Parathyroid adenoma (tissue), 2 donors: ENCODE results near the gene LDLRAP1.

Source experiments
- H2AFZ ChIP-seq: fragments of 300-600 bp; sonication (generic); one replicate; pipeline ENCODE4 v1.7.0; 2017; ENCODE audit warnings: antibody characterized with exemption, mild to moderate bottlenecking
- H3K27ac ChIP-seq: fragments of 300-600 bp; sonication (generic); one replicate; pipeline ENCODE4 v1.7.0; 2017
- H3K27me3 ChIP-seq: fragments of 300-600 bp; sonication (generic); one replicate; pipeline ENCODE4 v1.7.0; 2017; ENCODE audit warnings: low read length; ENCODE audit not compliant: control insufficient read depth, insufficient read depth
- H3K36me3 ChIP-seq: fragments of 300-600 bp; sonication (generic); one replicate; pipeline ENCODE4 v1.7.0; 2017; ENCODE audit warnings: low read length; ENCODE audit not compliant: control insufficient read depth, insufficient read depth
- H3K4me1 ChIP-seq: fragments of 300-600 bp; sonication (generic); one replicate; pipeline ENCODE4 v1.7.0; 2017; ENCODE audit warnings: control low read depth
- H3K4me2 ChIP-seq: fragments of 300-600 bp; sonication (generic); one replicate; pipeline ENCODE4 v1.7.0; 2017; ENCODE audit warnings: low read length
- H3K4me3 ChIP-seq: fragments of 300-600 bp; sonication (generic); one replicate; pipeline ENCODE4 v1.7.0; 2017; ENCODE audit warnings: low read depth, low read length
- H3K79me2 ChIP-seq: fragments of 300-600 bp; sonication (generic); one replicate; pipeline ENCODE4 v1.7.0; 2017; ENCODE audit warnings: control low read depth
- H3K9ac ChIP-seq: fragments of 300-600 bp; sonication (generic); one replicate; pipeline ENCODE4 v1.7.0; 2017; ENCODE audit warnings: mild to moderate bottlenecking
- H3K9me3 ChIP-seq: fragments of 300-600 bp; sonication (generic); one replicate; pipeline ENCODE4 v1.7.0; 2017; ENCODE audit warnings: low read length; ENCODE audit not compliant: control insufficient read depth
- TF ChIP-seq, protein P1 (sequence below): fragments of 300-600 bp; sonication (generic); IDR thresholded peaks from one replicate; pipeline ENCODE4 v1.7.0; 2017; ENCODE audit warnings: antibody characterized with exemption, mild to moderate bottlenecking
- donor health status: primary hyperparathyroidism.

LDLRAP1 gene, protein sequence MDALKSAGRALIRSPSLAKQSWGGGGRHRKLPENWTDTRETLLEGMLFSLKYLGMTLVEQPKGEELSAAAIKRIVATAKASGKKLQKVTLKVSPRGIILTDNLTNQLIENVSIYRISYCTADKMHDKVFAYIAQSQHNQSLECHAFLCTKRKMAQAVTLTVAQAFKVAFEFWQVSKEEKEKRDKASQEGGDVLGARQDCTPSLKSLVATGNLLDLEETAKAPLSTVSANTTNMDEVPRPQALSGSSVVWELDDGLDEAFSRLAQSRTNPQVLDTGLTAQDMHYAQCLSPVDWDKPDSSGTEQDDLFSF

DNA sequence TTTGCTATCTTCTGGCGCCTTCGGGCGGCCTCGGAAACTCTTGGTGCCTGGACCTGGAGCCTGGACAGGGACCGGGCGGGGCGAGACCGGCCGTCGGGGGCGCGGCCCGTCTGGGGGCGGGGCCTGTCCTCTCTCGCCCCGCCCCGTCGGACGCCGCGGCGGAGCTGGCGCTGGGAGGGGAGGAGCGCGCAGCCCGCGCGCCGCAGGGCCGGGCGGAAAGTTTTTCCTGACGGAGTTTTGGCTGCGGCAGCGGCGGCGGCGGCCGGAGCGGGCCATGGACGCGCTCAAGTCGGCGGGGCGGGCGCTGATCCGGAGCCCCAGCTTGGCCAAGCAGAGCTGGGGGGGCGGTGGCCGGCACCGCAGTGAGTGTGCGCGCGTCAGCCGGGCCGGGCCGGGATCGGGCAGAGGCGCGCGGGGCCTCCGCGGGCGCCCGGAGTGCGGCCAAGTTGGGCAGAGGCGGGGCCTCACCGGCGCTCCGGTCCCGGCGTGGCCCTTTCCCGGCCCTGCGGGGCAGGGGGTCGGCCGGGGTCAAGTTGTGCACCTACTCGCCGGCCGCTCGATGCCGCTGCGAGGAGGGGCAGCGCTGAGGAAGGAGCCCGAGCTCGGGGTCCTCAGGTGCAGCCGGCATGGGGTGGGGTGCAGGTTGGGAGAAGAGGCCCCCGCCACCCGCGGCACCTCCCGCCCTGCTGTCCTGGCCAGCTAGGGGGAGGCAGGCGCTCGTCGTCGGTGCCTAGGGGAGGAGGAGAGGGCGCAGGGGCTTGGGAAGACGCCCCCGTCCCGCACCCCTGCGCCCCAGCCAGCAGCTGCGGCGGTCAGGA lies at the start of gene LDLRAP1:
LDLRAP1 (plus strand) TSS at position 182 of the 818 bp plus-strand sequence; CDS start at position 275, 93 bp downstream.
- Histone ChIP-seq H3K27me3 (no peaks in the 10 kb centered on the region), H3K36me3 (no peaks in the 10 kb centered on the region), H3K9me3 (no peaks in the 10 kb centered on the region), H3K9ac (no peak within 1 kb of the TSS), H3K4me1 (peaks cover 3% of the 10 kb centered on the region), H3K79me2 (peaks cover 2% of the 10 kb centered on the region), H2AFZ (peak within 1 kb of the TSS; percentile 79), H3K4me2 (peak within 1 kb of the TSS; percentile 98), H3K4me3 (peak within 1 kb of the TSS; percentile 78), H3K27ac (peak within 1 kb of the TSS; percentile 0)
- TF ChIP-seq, protein P1, sequence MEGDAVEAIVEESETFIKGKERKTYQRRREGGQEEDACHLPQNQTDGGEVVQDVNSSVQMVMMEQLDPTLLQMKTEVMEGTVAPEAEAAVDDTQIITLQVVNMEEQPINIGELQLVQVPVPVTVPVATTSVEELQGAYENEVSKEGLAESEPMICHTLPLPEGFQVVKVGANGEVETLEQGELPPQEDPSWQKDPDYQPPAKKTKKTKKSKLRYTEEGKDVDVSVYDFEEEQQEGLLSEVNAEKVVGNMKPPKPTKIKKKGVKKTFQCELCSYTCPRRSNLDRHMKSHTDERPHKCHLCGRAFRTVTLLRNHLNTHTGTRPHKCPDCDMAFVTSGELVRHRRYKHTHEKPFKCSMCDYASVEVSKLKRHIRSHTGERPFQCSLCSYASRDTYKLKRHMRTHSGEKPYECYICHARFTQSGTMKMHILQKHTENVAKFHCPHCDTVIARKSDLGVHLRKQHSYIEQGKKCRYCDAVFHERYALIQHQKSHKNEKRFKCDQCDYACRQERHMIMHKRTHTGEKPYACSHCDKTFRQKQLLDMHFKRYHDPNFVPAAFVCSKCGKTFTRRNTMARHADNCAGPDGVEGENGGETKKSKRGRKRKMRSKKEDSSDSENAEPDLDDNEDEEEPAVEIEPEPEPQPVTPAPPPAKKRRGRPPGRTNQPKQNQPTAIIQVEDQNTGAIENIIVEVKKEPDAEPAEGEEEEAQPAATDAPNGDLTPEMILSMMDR = no peak

DNA sequence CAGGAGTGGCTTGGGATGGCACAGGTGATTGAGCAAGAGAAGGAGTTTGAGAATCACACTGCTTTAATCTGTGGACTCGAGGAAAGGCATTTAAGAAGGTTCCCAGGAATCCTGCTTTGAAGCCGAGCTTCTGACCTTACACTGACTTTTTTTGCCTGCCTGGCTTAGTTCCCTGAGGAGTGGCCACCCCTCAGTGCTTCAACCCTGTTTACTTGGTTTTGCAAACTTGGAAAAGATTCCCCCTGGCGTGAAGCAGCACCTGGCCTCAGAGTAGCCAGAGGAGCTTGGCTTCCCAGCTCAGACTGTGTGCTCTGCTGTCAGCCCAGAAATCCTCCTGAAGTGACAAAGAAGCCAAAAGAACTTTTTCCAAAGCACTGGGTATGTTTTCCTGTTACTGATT lies 48.5 kb upstream of the LDLRAP1 start:
- Histone ChIP-seq H3K27me3 (no peaks in the 10 kb centered on the region), H3K79me2 (no peaks in the 10 kb centered on the region), H3K27ac (no peak overlapping the region), H3K36me3 (no peaks in the 10 kb centered on the region), H3K9ac (no peak overlapping the region), H3K4me1 (no peaks in the 10 kb centered on the region), H3K9me3 (no peaks in the 10 kb centered on the region), H3K4me3 (no peak overlapping the region), H2AFZ (no peak overlapping the region), H3K4me2 (no peak overlapping the region)
- TF ChIP-seq, protein P1 = no peak

- no peaks in the 10 kb centered on the region for H3K27me3 ChIP-seq
- H3K4me3 ChIP-seq = no peak overlapping the region
- H3K79me2 ChIP-seq = no peaks in the 10 kb centered on the region
- H3K4me2 ChIP-seq = no peak overlapping the region
- no peaks in the 10 kb centered on the region for H3K36me3 ChIP-seq
- H3K4me1 ChIP-seq = no peaks in the 10 kb centered on the region
- no peak overlapping the region for H3K27ac ChIP-seq
- TF ChIP-seq, protein P1 = no peak
- no peak overlapping the region for H3K9ac ChIP-seq
- H3K9me3 ChIP-seq = no peaks in the 10 kb centered on the region
- H2AFZ ChIP-seq = no peak overlapping the region
These were observed 42.7 kb upstream of the LDLRAP1 start for GRCh38 chr1:25500694-25501093.

DNA sequence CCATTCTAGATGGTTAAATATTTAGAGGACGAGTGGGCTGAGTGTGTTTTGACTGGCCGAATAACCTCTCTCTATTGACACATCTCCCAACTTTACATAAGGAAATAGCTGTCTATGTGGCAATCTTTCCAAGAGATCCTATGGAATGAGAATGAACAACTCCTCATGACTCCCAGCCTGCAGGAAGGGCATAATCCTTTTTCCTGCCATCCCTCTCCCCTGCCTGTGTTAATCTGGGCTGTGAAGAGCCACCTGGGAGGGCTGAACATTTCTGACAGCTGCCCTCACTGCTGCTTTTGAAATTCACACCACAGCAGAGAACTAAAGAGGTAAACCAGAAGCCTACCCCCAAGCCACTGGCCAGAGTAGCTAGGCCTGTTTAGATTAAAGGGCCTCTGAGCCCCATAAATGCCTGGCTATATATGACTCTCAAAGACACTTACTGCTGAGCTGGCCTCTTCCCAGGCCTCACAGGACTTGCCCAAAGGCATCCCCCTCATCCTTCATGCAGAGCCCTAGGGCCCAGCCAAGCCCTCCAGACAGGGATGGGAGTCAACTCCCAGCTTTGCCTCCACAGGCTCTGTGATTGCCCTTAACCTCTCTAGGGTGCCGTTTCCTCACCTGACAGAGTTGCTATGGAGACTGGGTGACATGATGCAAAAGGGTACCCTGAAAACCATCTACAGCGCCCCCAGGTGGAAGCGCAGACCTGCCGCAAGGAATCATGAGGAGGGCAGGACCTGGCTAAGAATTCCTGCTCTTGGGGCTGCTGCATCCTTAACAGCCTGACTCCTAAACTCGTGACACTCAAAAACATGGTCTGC lies 42.0 kb upstream of the LDLRAP1 start:
- Histone ChIP-seq H3K9me3 (no peaks in the 10 kb centered on the region), H3K79me2 (no peaks in the 10 kb centered on the region), H3K4me2 (no peak overlapping the region), H2AFZ (no peak overlapping the region), H3K9ac (no peak overlapping the region), H3K27me3 (no peaks in the 10 kb centered on the region), H3K4me3 (no peak overlapping the region), H3K4me1 (no peaks in the 10 kb centered on the region), H3K36me3 (no peaks in the 10 kb centered on the region), H3K27ac (no peak overlapping the region)
- TF ChIP-seq, protein P1 = no peak
